Right lobe of liver (tissue), 6 donors: ENCODE data around the gene GALNT2. TPM values are rescaled to one million over a fixed set of nuclear protein-coding genes. Genes with fewer than 3 reads are reported as not detected.

ENCODE experiments used
- ATAC-seq, 4 donors: fragments of 200-7000 bp; cut with Tn5 transposase; one replicate each; pipeline ENCODE4 v1.9.1; 2020; ENCODE audit warnings: mild to moderate bottlenecking in 4 of 4, moderate library complexity in 4 of 4
- DNase-seq, 3 donors: peaks; one replicate each; pipeline ENCODE4 v3.0.0-alpha.2; 2020
- H3K27ac ChIP-seq, 3 donors: fragments of 200-600 bp; one replicate each; pipeline ENCODE4 v1.8.0; 2022
- H3K27me3 ChIP-seq, 2 donors: fragments of 200-600 bp; one replicate each; pipeline ENCODE4 v1.8.0; 2022
- H3K36me3 ChIP-seq, 4 donors: fragments of 200-600 bp; sonication (generic) in 1 of 4; one replicate each; pipeline versions ENCODE4 v1.5.1 to v1.8.0; 2017 to 2022; ENCODE audit warnings: control low read depth in 1 of 4
- H3K4me1 ChIP-seq, 4 donors: fragments of 200-600 bp; sonication (generic) in 1 of 4; one replicate each; pipeline versions ENCODE4 v1.5.1 to v1.8.0; 2017 to 2022; ENCODE audit warnings: control low read depth in 1 of 4
- H3K4me3 ChIP-seq, 3 donors: fragments of 200-600 bp; one replicate each; pipeline ENCODE4 v1.8.0; 2022
- H3K9me3 ChIP-seq, 4 donors: fragments of 200-600 bp; sonication (generic) in 1 of 4; one replicate each; pipeline versions ENCODE4 v1.5.1 to v1.8.0; 2017 to 2022; ENCODE audit warnings: control low read depth in 1 of 4
- CTCF ChIP-seq, 4 donors: fragments of 200-600 bp in 3 of 4; fragments of 450-650 bp in 1 of 4; IDR thresholded peaks; one replicate each; pipeline versions ENCODE4 v1.5.1 to v1.8.0; 2016 to 2022; ENCODE audit warnings: antibody characterized with exemption in 4 of 4, mild to moderate bottlenecking in 2 of 4
- POLR2A ChIP-seq: fragments of 450-650 bp; IDR thresholded peaks from one replicate; pipeline ENCODE4 v1.6.1; 2017; ENCODE audit warnings: antibody characterized with exemption, mild to moderate bottlenecking
- WGBS: methylation state at CpG from one replicate; pipeline ENCODE4 v1.1.6; 2018; ENCODE audit warnings: low coverage, low lambda C conversion rate; ENCODE audit not compliant: insufficient coverage; ENCODE audit errors: missing lambda C conversion rate; 5-methylcytosine and 5-hydroxymethylcytosine counted together
- intact Hi-C, 2 donors: fragments of 100-400 bp; cut with DNase I; formaldehyde crosslinking; loops; one replicate each; pipeline versions ENCODE4 v1.11.2 to v1.14.1; 2022
- total RNA-seq, 6 experiments: library from RNA; depleted of rRNA in 2 of 6; stranded (reverse); fragments of >200 nt in 2 of 6; fragmentation: NEBNext Ultra II Directional in 3 of 6; extraction: Animal tissue kit (Norgen Biotek cat#: 25700) in 3 of 6; gene quantifications; one replicate each; pipeline versions ENCODE4 v1.1.0 to v1.2.4, GENCODE V29; 2016 to 2023
- donor health status: DM: no; HTN: yes; CAD: no.
- donor health status: DM: no; HTN: no; CAD: no.
- donor health status: DM: no; HTN: no; CAD: no.
- donor health status: DM: no; HTN: yes; CAD: no.
- donor health status: DM: no; HTN: yes; CAD: no.

The GALNT2 gene
- total RNA-seq, 6 experiments from 2014 or later: 58.0 to 152 (median 131) TPM

DNA sequence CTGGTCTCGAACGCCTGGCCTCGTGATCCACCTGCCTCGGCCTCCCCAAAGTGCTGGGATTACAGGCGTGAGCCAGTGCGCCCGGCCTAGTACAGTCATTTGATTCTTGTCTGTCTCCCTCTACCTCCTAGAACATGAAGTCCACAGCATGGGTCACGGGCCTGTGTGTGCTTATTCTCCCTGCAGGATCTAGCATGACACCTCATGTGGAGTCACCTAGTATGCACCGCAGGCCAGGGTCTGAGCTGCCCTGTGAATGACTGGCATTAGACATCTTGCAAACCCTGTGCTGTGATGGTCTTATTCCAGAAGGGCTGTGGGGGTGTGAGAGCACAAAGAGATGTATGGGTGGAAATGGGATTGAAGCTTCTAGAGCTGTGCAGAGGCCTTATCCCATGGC, 133.2 kb downstream of the GALNT2 start:
- ATAC-seq: no peak

GRCh38 chr1:230201445-230201844, 134.4 kb downstream of the GALNT2 start:
- Histone ChIP-seq H3K36me3 (peaks cover 0 to 16% (median 6%) of the 10 kb centered on the region in 4 donors), H3K4me3 (no peak overlapping the region), H3K4me1 (no peaks in the 10 kb centered on the region), H3K9me3 (no peaks in the 10 kb centered on the region), H3K27ac (no peak overlapping the region), H3K27me3 (no peaks in the 10 kb centered on the region)
- WGBS: 64% methylated on average over 6 of the region's 9 CpGs
- TF ChIP-seq CTCF (IDR thresholded peaks at IDR 0.05) (no peak), POLR2A (no peak)
- intact Hi-C loops: no loop called here
- ATAC-seq (peak in 2 of 4 donors; percentile 25 to 35), DNase-seq (no peak)

More for the DNA sequence above, 133.2 kb downstream of the GALNT2 start:
- intact Hi-C loops: no loop called here
- Histone ChIP-seq H3K36me3 (peaks cover 0 to 16% (median 3%) of the 10 kb centered on the region in 4 donors), H3K27me3 (no peaks in the 10 kb centered on the region), H3K9me3 (no peaks in the 10 kb centered on the region), H3K27ac (no peak overlapping the region), H3K4me3 (no peak overlapping the region), H3K4me1 (no peaks in the 10 kb centered on the region)
- TF ChIP-seq CTCF (IDR thresholded peaks at IDR 0.05) (no peak), POLR2A (no peak)
- DNase-seq: no peak
- WGBS: 78% methylated on average over 4 of the region's 9 CpGs

GRCh38 chr1:230204842-230205241, 137.8 kb downstream of the GALNT2 start:
- DNase-seq: no peak
- no peak overlapping the region for H3K27ac ChIP-seq
- WGBS: 43% methylated on average over 2 of the region's 3 CpGs

GRCh38 chr1:230205719-230206198, 138.7 kb downstream of the GALNT2 start:
- H3K27ac ChIP-seq: no peak overlapping the region
- H3K9me3 ChIP-seq: no peaks in the 10 kb centered on the region
- DNase-seq (no peak), ATAC-seq (no peak)
- 60% methylated on average over 4 of the region's 7 CpGs for WGBS
- H3K4me1 ChIP-seq: peaks cover 0 to 3% (median 0%) of the 10 kb centered on the region in 4 donors
- peaks cover 0 to 16% (median 6%) of the 10 kb centered on the region in 4 donors for H3K36me3 ChIP-seq
- TF ChIP-seq POLR2A: no peak
- TF ChIP-seq CTCF (IDR thresholded peaks at IDR 0.05): no peak
- no peaks in the 10 kb centered on the region for H3K27me3 ChIP-seq
- intact Hi-C loops: no loop called here
- no peak overlapping the region for H3K4me3 ChIP-seq

More at GRCh38 chr1:230204842-230205241, 137.8 kb downstream of the GALNT2 start:
- no peak overlapping the region for H3K4me3 ChIP-seq
- H3K4me1 ChIP-seq: no peaks in the 10 kb centered on the region
- H3K27me3 ChIP-seq: no peaks in the 10 kb centered on the region
- TF ChIP-seq POLR2A: no peak
- intact Hi-C loops: no loop called here
- H3K9me3 ChIP-seq: no peaks in the 10 kb centered on the region
- H3K36me3 ChIP-seq: peaks cover 0 to 16% (median 6%) of the 10 kb centered on the region in 4 donors
- ATAC-seq: peak in 1 of 4 donors; percentile 24

GRCh38 chr1:230206207-230206606, 139.2 kb downstream of the GALNT2 start:
- WGBS: 96% methylated on average over 2 of the region's 2 CpGs
- Histone ChIP-seq H3K36me3 (peaks cover 0 to 16% (median 6%) of the 10 kb centered on the region in 4 donors), H3K27ac (no peak overlapping the region), H3K9me3 (no peaks in the 10 kb centered on the region), H3K4me3 (no peak overlapping the region), H3K27me3 (no peaks in the 10 kb centered on the region), H3K4me1 (peaks cover 0 to 3% (median 0%) of the 10 kb centered on the region in 4 donors)
- DNase-seq (no peak), ATAC-seq (no peak)
- intact Hi-C loops: no loop called here
- TF ChIP-seq CTCF (IDR thresholded peaks at IDR 0.05): no peak
- TF ChIP-seq POLR2A: no peak
